ENCODE measurements around the gene MYH11.

The MYH11 gene

GRCh38 chr16:15682105-15682570, 174.7 kb downstream of the MYH11 start:
- Histone ChIP-seq H3K9me3 (ENCODE audit: low read length) (no peaks in the 10 kb centered on the region), H3K4me3 (ENCODE audit: low read depth, low read length, poor library complexity, severe bottlenecking) (no peak overlapping the region), H3K9ac (ENCODE audit: low read length) (no peak overlapping the region), H3K79me2 (ENCODE audit: insufficient read depth, low read length) (no peaks in the 10 kb centered on the region), H3K9me2 (ENCODE audit: low read depth, low read length) (no peaks in the 10 kb centered on the region), H3K27ac (ENCODE audit: low read depth, low read length, poor library complexity, severe bottlenecking) (no peak overlapping the region), H3F3A (ENCODE audit: insufficient read depth, low read length) (no peaks in the 10 kb centered on the region), H3K4me1 (ENCODE audit: insufficient read depth, low read length, severe bottlenecking) (no peaks in the 10 kb centered on the region), H3K27me3 (ENCODE audit: insufficient read depth, low read length) (no peaks in the 10 kb centered on the region), H4K20me1 (ENCODE audit: insufficient read depth, low read length) (no peaks in the 10 kb centered on the region), H2AFZ (ENCODE audit: low read length) (no peak overlapping the region), H3K36me3 (ENCODE audit: insufficient read depth, low read length) (peaks cover 88% of the 10 kb centered on the region), H3K4me2 (ENCODE audit: low read length) (no peak overlapping the region)
- no peak for TF ChIP-seq EZH2 (IDR thresholded peaks at IDR 0.05; ENCODE audit: borderline replicate concordance, low read length)
- TF ChIP-seq, protein P1, sequence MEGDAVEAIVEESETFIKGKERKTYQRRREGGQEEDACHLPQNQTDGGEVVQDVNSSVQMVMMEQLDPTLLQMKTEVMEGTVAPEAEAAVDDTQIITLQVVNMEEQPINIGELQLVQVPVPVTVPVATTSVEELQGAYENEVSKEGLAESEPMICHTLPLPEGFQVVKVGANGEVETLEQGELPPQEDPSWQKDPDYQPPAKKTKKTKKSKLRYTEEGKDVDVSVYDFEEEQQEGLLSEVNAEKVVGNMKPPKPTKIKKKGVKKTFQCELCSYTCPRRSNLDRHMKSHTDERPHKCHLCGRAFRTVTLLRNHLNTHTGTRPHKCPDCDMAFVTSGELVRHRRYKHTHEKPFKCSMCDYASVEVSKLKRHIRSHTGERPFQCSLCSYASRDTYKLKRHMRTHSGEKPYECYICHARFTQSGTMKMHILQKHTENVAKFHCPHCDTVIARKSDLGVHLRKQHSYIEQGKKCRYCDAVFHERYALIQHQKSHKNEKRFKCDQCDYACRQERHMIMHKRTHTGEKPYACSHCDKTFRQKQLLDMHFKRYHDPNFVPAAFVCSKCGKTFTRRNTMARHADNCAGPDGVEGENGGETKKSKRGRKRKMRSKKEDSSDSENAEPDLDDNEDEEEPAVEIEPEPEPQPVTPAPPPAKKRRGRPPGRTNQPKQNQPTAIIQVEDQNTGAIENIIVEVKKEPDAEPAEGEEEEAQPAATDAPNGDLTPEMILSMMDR (IDR thresholded peaks at IDR 0.05; ENCODE audit: low read length), result peak; percentile 58

GRCh38 chr16:15677447-15677846, 179.4 kb downstream of the MYH11 start:
- H3K27ac ChIP-seq (ENCODE audit: low read depth, low read length, poor library complexity, severe bottlenecking), result no peak overlapping the region
- H3F3A ChIP-seq (ENCODE audit: insufficient read depth, low read length), result no peaks in the 10 kb centered on the region
- no peaks in the 10 kb centered on the region for H3K4me1 ChIP-seq (ENCODE audit: insufficient read depth, low read length, severe bottlenecking)
- H3K27me3 ChIP-seq (ENCODE audit: insufficient read depth, low read length), result no peaks in the 10 kb centered on the region
- no peak overlapping the region for H3K4me2 ChIP-seq (ENCODE audit: low read length)
- no peak overlapping the region for H3K9ac ChIP-seq (ENCODE audit: low read length)
- H3K9me2 ChIP-seq (ENCODE audit: low read depth, low read length), result no peaks in the 10 kb centered on the region
- H3K36me3 ChIP-seq (ENCODE audit: insufficient read depth, low read length), result peaks cover 79% of the 10 kb centered on the region
- no peak overlapping the region for H3K4me3 ChIP-seq (ENCODE audit: low read depth, low read length, poor library complexity, severe bottlenecking)
- H2AFZ ChIP-seq (ENCODE audit: low read length), result no peak overlapping the region
- H3K9me3 ChIP-seq (ENCODE audit: low read length), result no peaks in the 10 kb centered on the region
- no peaks in the 10 kb centered on the region for H4K20me1 ChIP-seq (ENCODE audit: insufficient read depth, low read length)
- no peak for TF ChIP-seq EZH2 (IDR thresholded peaks at IDR 0.05; ENCODE audit: borderline replicate concordance, low read length)
- TF ChIP-seq, protein P1 (IDR thresholded peaks at IDR 0.05; ENCODE audit: low read length), result no peak
- no peaks in the 10 kb centered on the region for H3K79me2 ChIP-seq (ENCODE audit: insufficient read depth, low read length)

DNA sequence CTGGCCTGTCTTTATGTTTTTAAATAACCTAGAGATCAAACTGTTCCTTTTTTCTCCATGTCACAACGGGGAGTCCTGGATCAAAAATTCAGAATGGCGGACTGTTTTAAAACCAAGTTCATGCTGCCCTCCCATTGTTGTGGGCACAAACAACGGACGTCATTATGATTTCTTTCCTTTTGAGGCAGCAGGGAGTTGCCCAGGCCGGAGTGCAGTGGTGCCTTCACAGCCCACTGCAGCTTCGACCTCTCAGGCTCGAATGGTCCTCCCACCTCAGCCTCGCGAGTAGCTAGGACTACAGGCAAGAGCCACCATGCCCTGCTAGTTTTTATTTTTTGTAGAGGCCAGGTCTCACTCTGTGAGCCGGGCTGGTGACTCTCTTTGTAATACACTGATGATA, 180.3 kb downstream of the MYH11 start:
- Histone ChIP-seq H3K79me2 (ENCODE audit: insufficient read depth, low read length) (no peaks in the 10 kb centered on the region), H3K36me3 (ENCODE audit: insufficient read depth, low read length) (peaks cover 82% of the 10 kb centered on the region), H3F3A (ENCODE audit: insufficient read depth, low read length) (no peaks in the 10 kb centered on the region), H3K9me2 (ENCODE audit: low read depth, low read length) (no peaks in the 10 kb centered on the region), H4K20me1 (ENCODE audit: insufficient read depth, low read length) (no peaks in the 10 kb centered on the region), H3K9me3 (ENCODE audit: low read length) (no peaks in the 10 kb centered on the region), H3K4me3 (ENCODE audit: low read depth, low read length, poor library complexity, severe bottlenecking) (no peak overlapping the region), H3K9ac (ENCODE audit: low read length) (no peak overlapping the region), H3K27ac (ENCODE audit: low read depth, low read length, poor library complexity, severe bottlenecking) (no peak overlapping the region), H2AFZ (ENCODE audit: low read length) (no peak overlapping the region), H3K4me2 (ENCODE audit: low read length) (no peak overlapping the region), H3K27me3 (ENCODE audit: insufficient read depth, low read length) (no peaks in the 10 kb centered on the region), H3K4me1 (ENCODE audit: insufficient read depth, low read length, severe bottlenecking) (no peaks in the 10 kb centered on the region)
- TF ChIP-seq, protein P1 (IDR thresholded peaks at IDR 0.05; ENCODE audit: low read length), result no peak
- no peak for TF ChIP-seq EZH2 (IDR thresholded peaks at IDR 0.05; ENCODE audit: borderline replicate concordance, low read length)

Data from OCI-LY1 (cell line).